ENCODE results near the gene C20orf204.

DNA sequence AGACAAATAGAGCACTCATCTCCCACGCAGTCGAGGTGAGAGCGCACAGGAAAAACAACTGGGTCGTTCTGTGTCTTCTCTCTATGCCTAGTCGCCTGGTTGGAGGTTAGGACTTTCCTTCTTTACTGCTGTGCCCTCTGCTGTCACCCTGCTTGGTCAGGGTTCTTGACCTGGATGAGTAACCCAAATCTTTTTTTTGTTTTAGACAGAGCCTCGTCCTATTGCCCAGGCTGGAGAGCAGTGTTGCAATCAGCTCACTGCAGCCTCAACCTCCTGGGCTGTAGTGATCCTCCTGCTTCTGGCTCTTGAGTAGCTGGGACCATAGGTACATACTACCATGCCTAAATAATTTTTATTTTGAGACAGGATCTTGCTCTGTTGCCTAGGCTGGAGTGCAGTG lies 30.6 kb upstream of the C20orf204 start:
- TF ChIP-seq, protein P1, sequence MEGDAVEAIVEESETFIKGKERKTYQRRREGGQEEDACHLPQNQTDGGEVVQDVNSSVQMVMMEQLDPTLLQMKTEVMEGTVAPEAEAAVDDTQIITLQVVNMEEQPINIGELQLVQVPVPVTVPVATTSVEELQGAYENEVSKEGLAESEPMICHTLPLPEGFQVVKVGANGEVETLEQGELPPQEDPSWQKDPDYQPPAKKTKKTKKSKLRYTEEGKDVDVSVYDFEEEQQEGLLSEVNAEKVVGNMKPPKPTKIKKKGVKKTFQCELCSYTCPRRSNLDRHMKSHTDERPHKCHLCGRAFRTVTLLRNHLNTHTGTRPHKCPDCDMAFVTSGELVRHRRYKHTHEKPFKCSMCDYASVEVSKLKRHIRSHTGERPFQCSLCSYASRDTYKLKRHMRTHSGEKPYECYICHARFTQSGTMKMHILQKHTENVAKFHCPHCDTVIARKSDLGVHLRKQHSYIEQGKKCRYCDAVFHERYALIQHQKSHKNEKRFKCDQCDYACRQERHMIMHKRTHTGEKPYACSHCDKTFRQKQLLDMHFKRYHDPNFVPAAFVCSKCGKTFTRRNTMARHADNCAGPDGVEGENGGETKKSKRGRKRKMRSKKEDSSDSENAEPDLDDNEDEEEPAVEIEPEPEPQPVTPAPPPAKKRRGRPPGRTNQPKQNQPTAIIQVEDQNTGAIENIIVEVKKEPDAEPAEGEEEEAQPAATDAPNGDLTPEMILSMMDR (IDR thresholded peaks at IDR 0.05; ENCODE audit: low read depth, low read length) = no peak
- TF ChIP-seq EZH2phosphoT487 (IDR thresholded peaks at IDR 0.05; ENCODE audit: low read depth) = no peak

All from OCI-LY3 (cell line).